ENCODE measurements around the gene COPS8. TPM values are rescaled to one million over a fixed set of nuclear protein-coding genes. Genes with fewer than 3 reads are reported as not detected.

COPS8 gene
- polyA plus RNA-seq, 1 of the 3 experiments (the other 2 are of a cell fraction), result 107 TPM

DNA sequence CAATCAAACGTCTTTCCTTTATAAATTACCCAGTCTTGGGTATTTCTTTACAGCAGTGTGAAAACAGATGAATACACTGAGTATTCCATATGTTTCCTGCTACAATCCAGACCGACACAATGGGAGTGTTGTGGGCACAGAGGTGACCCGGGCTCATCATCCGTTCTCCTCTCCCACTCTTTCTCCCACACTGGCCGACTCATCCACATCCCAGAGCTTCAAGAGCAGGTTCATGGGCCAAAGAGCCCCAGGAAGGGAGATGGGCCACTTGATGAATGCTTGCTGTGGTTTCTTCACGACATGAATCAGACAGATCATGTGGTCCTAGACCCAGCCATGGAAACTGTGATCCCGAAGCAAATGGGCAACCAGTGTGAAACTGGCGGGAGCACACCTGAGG is 4.1 kb upstream of the COPS8 start (continued):
- TF ChIP-seq NFIC (IDR thresholded peaks at IDR 0.05; ENCODE audit: borderline replicate concordance) (no peak), SMC3 (IDR thresholded peaks at IDR 0.05; ENCODE audit: low read depth, low read length) (no peak), RCOR1 (IDR thresholded peaks at IDR 0.05; ENCODE audit: low read length) (no peak), TEAD4 (IDR thresholded peaks at IDR 0.05; ENCODE audit: borderline replicate concordance, insufficient read depth) (no peak)

- DNase-seq, result no peak
- POLR2A ChIA-PET, result no interaction called here
- CTCF ChIA-PET, result interaction anchor here (0.8 to 1.0 kb wide), 2 partner anchors 8 to 12 kb away, joined by 3 read pairs; no protein-coding TSS in a partner anchor
- Histone ChIP-seq H4K20me1 (ENCODE audit: insufficient read depth) (no peaks in the 10 kb centered on the region), H2AFZ (ENCODE audit: low read depth) (no peak overlapping the region), H3K9me2 (no peaks in the 10 kb centered on the region), H3K27me3 (ENCODE audit: insufficient read depth) (no peaks in the 10 kb centered on the region), H3K9me3 (no peaks in the 10 kb centered on the region), H3K36me3 (replicated peaks in 1 of 2; ENCODE audit: control insufficient read depth in 1 of 2, insufficient read depth in 2 of 2, low read length in 1 of 2) (peaks cover under 1 to 7% of the 10 kb centered on the region in 2 experiments), H3F3A (replicated peaks; ENCODE audit: insufficient read depth) (peaks cover 6% of the 10 kb centered on the region), H3K27ac (ENCODE audit: low read depth in 2 of 2, low read length in 1 of 2) (no peak overlapping the region), H3K9ac (no peak overlapping the region), H3K79me2 (ENCODE audit: insufficient read depth) (peaks cover 28% of the 10 kb centered on the region), H3K4me3 (ENCODE audit: low read depth in 2 of 2, low read length in 1 of 2) (no peak overlapping the region), H3K4me2 (no peak overlapping the region), H3K4me1 (ENCODE audit: control insufficient read depth in 1 of 2, insufficient read depth in 2 of 2, low read depth in 1 of 2, low read length in 1 of 2) (peaks cover 0 to 18% of the 10 kb centered on the region in 2 experiments; a peak in 2 of 4 replicates)
- 83% methylated on average over 3 of the region's 3 CpGs for WGBS (ENCODE audit: low lambda C conversion rate)
- TF ChIP-seq NFIC (IDR thresholded peaks at IDR 0.05; ENCODE audit: borderline replicate concordance), result no peak
- TF ChIP-seq REST (IDR thresholded peaks at IDR 0.05; ENCODE audit: low read depth, low read length), result no peak
- TF ChIP-seq JUND (IDR thresholded peaks at IDR 0.05), result no peak
- TF ChIP-seq EP300 (IDR thresholded peaks at IDR 0.05; ENCODE audit: borderline replicate concordance in 1 of 2, low read depth in 1 of 2, low read length in 1 of 2), result no peak
- no peak for TF ChIP-seq MXI1 (IDR thresholded peaks at IDR 0.05; ENCODE audit: low read depth, low read length)
- TF ChIP-seq MEF2A (IDR thresholded peaks at IDR 0.05; ENCODE audit: borderline replicate concordance, low read depth), result no peak
- TF ChIP-seq SIN3A (IDR thresholded peaks at IDR 0.05; ENCODE audit: borderline replicate concordance, low read depth, low read length), result no peak
- TF ChIP-seq, protein P1, sequence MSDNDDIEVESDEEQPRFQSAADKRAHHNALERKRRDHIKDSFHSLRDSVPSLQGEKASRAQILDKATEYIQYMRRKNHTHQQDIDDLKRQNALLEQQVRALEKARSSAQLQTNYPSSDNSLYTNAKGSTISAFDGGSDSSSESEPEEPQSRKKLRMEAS (IDR thresholded peaks at IDR 0.05; ENCODE audit: low read depth), result no peak
- TF ChIP-seq POLR2AphosphoS5 (IDR thresholded peaks at IDR 0.05; ENCODE audit: low read depth, low read length), result no peak
- TF ChIP-seq GATA2 (CRISPR knock-in tag; IDR thresholded peaks at IDR 0.05), result no peak
- no peak for TF ChIP-seq EZH2phosphoT487 (IDR thresholded peaks at IDR 0.05; ENCODE audit: borderline replicate concordance, low read depth)
- TF ChIP-seq RCOR1 (IDR thresholded peaks at IDR 0.05; ENCODE audit: low read length), result no peak
- TF ChIP-seq TEAD4 (IDR thresholded peaks at IDR 0.05; ENCODE audit: borderline replicate concordance, insufficient read depth), result no peak
- no peak for TF ChIP-seq FOXM1 (IDR thresholded peaks at IDR 0.05; ENCODE audit: low read depth)
- TF ChIP-seq ELF1 (IDR thresholded peaks at IDR 0.05), result no peak
Observed at GRCh38 chr2:237083026-237083425, 2.7 kb upstream of the COPS8 start.

Data from SK-N-SH (cell line).